Mucosa of descending colon (tissue), 3 donors: ENCODE results near the gene LRRK2. TPM values are rescaled to one million over a fixed set of nuclear protein-coding genes. Genes with fewer than 3 reads are reported as not detected.
A peak's percentile ranks its signal among the peaks of the same experiment; 100 is the strongest.

Experiments
- ATAC-seq: fragments of 200-7000 bp; cut with Tn5 transposase; one replicate; pipeline ENCODE4 v1.9.1; 2020; ENCODE audit warnings: mild to moderate bottlenecking, moderate library complexity
- DNase-seq, 3 donors: peaks; one replicate each; pipeline ENCODE4 v3.0.0-alpha.2; 2020
- H3K36me3 ChIP-seq: fragments of 200-600 bp; one replicate; pipeline ENCODE4 v1.8.0; 2021; ENCODE audit warnings: low read depth, mild to moderate bottlenecking
- H3K4me1 ChIP-seq: fragments of 200-600 bp; one replicate; pipeline ENCODE4 v1.8.0; 2021; ENCODE audit warnings: low read depth, mild to moderate bottlenecking
- H3K4me3 ChIP-seq: fragments of 200-600 bp; one replicate; pipeline ENCODE4 v1.8.0; 2021; ENCODE audit warnings: mild to moderate bottlenecking
- H3K9me3 ChIP-seq: fragments of 200-600 bp; one replicate; pipeline ENCODE4 v1.8.0; 2021; ENCODE audit warnings: mild to moderate bottlenecking
- intact Hi-C, 2 donors: fragments of 100-400 bp; cut with DNase I in 1 of 2; cut with micrococcal nuclease in 1 of 2; formaldehyde crosslinking; loops; one replicate each; pipeline versions ENCODE4 v1.11.0 to v1.11.1; 2022; cut with DNase I, micrococcal nuclease
- long read RNA-seq, 2 donors: library from polyadenylated mRNA; unstranded; transcript quantifications; one replicate each; pipeline ENCODE4 v2.0.0, GENCODE V29; 2019 to 2021
- total RNA-seq, 3 donors: library from RNA; stranded (reverse); fragmentation: NEBNext Ultra II Directional in 2 of 3; extraction: Animal tissue kit (Norgen Biotek cat#: 25700) in 2 of 3; gene quantifications; one replicate each; pipeline versions ENCODE4 v1.2.1 to v1.2.4, GENCODE V29; 2021 to 2023
- TF ChIP-seq, protein P1 (sequence below): fragments of 200-600 bp; IDR thresholded peaks from one replicate; pipeline ENCODE4 v1.8.0; 2022; ENCODE audit warnings: antibody characterized with exemption, mild to moderate bottlenecking
- donor health status: DM: no; HTN: no; CAD: no; lungs with moderate emphysema.
- donor health status: DM: no; HTN: no; CAD: no.
- donor health status: DM: no; HTN: yes; CAD: no.

Gene LRRK2
- 10 to 100 TPM in 1 of 3 donors, 1 to 10 TPM in 2; 1.6 to 15.7 (median 3.3) TPM for total RNA-seq
- long read RNA-seq, donor 1, partial matches to known transcripts, result 2 of 5 reads
- long read RNA-seq, donor 1, other reads (novel, unspliced or antisense), result 3 of 5 reads
- long read RNA-seq, donor 2, partial matches to known transcripts, result 1 of 1 reads
- long read RNA-seq, donor 2, other reads (novel, unspliced or antisense), result 0 of 1 reads

GRCh38 chr12:40224439-40225291, at the start of gene LRRK2:
LRRK2 (plus strand) TSS chr12:40224997; CDS start chr12:40225132, 135 bp downstream.
- ATAC-seq (peak; percentile 89), DNase-seq (peak; percentile 60 to 89 (median 77))
- peak within 1 kb of the TSS; percentile 14 for H3K4me3 ChIP-seq
- intact Hi-C loops, result no loop called here
- no peaks in the 10 kb centered on the region for H3K9me3 ChIP-seq
- TF ChIP-seq, protein P1, sequence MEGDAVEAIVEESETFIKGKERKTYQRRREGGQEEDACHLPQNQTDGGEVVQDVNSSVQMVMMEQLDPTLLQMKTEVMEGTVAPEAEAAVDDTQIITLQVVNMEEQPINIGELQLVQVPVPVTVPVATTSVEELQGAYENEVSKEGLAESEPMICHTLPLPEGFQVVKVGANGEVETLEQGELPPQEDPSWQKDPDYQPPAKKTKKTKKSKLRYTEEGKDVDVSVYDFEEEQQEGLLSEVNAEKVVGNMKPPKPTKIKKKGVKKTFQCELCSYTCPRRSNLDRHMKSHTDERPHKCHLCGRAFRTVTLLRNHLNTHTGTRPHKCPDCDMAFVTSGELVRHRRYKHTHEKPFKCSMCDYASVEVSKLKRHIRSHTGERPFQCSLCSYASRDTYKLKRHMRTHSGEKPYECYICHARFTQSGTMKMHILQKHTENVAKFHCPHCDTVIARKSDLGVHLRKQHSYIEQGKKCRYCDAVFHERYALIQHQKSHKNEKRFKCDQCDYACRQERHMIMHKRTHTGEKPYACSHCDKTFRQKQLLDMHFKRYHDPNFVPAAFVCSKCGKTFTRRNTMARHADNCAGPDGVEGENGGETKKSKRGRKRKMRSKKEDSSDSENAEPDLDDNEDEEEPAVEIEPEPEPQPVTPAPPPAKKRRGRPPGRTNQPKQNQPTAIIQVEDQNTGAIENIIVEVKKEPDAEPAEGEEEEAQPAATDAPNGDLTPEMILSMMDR, result no peak
- no peaks in the 10 kb centered on the region for H3K36me3 ChIP-seq
- H3K4me1 ChIP-seq, result no peaks in the 10 kb centered on the region

GRCh38 chr12:40175045-40175444, 49.8 kb upstream of the LRRK2 start:
- Histone ChIP-seq H3K4me3 (no peak overlapping the region), H3K36me3 (no peaks in the 10 kb centered on the region), H3K9me3 (no peaks in the 10 kb centered on the region), H3K4me1 (no peaks in the 10 kb centered on the region)
- intact Hi-C loops, result no loop called here
- ATAC-seq (no peak), DNase-seq (no peak)
- TF ChIP-seq, protein P1, result no peak

DNA sequence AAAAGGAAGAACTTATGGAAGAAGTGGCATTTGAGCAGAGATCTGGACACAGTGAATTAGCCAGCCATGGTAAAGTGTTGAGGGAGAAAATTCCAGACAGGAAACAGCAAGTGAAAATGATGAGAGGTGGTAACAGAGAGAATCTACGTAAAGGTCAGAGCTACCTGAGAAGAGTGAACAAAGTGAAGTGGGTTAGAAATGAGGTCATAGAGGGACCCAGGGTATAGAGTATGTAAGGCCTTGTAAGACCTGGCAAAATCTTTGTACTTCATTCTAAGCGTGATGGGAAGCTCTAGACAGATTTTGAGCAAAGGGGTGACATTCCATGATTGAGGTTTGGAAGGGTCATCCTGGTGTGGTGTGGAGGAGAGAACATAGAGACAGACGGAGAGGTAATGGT, 49.3 kb upstream of the LRRK2 start:
- no peaks in the 10 kb centered on the region for H3K4me1 ChIP-seq
- TF ChIP-seq, protein P1, result no peak
- intact Hi-C loops, result no loop called here
- DNase-seq, result no peak
- no peak overlapping the region for H3K4me3 ChIP-seq
- H3K9me3 ChIP-seq, result peaks cover 2% of the 10 kb centered on the region
- no peak for ATAC-seq
- H3K36me3 ChIP-seq, result no peaks in the 10 kb centered on the region

- intact Hi-C loops, result no loop called here
- peaks cover 2% of the 10 kb centered on the region for H3K9me3 ChIP-seq
- TF ChIP-seq, protein P1, result no peak
- no peaks in the 10 kb centered on the region for H3K36me3 ChIP-seq
- no peak overlapping the region for H3K4me3 ChIP-seq
- no peak for DNase-seq
- no peaks in the 10 kb centered on the region for H3K4me1 ChIP-seq
- ATAC-seq, result no peak
These were observed 46.1 kb upstream of the LRRK2 start for GRCh38 chr12:40178701-40179100.

GRCh38 chr12:40181490-40181889, 43.3 kb upstream of the LRRK2 start:
- TF ChIP-seq, protein P1, result no peak
- Histone ChIP-seq H3K4me3 (no peak overlapping the region), H3K36me3 (no peaks in the 10 kb centered on the region), H3K9me3 (peaks cover 2% of the 10 kb centered on the region), H3K4me1 (no peaks in the 10 kb centered on the region)
- intact Hi-C loops, result no loop called here
- DNase-seq (no peak), ATAC-seq (no peak)
